GM18873 (cell line): ENCODE measurements around the gene ABHD12B.
"Not testable (repeated sequence)": the region's sequence is repeated elsewhere in the genome, so short reads cannot be mapped to it uniquely, and the experiment has no call there.

ENCODE experiments used
- ATAC-seq: cut with Tn5 transposase; IDR thresholded peaks from one replicate; pipeline ENCODE4 v1.9.1; 2021; ENCODE audit warnings: mild to moderate bottlenecking, moderate library complexity, moderate number of reproducible peaks; ENCODE audit not compliant: unreplicated experiment, low FRiP score

The ABHD12B gene

DNA sequence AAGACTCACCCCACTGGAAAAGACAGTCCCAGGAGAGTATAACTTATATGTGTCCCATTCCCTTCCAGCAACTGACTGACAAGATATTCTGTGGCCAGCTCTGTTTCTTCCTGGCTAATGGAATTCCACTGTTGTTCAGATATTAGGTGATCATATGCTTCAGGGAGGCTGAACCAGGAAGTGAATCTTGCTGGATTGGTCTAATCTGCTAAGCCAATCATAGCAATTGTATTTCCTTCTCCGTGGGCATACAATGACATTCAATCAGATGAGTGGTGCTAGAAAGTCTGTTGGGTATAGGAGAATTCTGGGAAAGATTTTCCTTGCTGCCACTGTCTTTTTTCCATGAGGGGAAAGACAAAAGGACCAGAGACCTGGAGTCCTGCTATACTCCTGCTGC, 60.3 kb downstream of the ABHD12B start:
- ATAC-seq, result no peak

DNA sequence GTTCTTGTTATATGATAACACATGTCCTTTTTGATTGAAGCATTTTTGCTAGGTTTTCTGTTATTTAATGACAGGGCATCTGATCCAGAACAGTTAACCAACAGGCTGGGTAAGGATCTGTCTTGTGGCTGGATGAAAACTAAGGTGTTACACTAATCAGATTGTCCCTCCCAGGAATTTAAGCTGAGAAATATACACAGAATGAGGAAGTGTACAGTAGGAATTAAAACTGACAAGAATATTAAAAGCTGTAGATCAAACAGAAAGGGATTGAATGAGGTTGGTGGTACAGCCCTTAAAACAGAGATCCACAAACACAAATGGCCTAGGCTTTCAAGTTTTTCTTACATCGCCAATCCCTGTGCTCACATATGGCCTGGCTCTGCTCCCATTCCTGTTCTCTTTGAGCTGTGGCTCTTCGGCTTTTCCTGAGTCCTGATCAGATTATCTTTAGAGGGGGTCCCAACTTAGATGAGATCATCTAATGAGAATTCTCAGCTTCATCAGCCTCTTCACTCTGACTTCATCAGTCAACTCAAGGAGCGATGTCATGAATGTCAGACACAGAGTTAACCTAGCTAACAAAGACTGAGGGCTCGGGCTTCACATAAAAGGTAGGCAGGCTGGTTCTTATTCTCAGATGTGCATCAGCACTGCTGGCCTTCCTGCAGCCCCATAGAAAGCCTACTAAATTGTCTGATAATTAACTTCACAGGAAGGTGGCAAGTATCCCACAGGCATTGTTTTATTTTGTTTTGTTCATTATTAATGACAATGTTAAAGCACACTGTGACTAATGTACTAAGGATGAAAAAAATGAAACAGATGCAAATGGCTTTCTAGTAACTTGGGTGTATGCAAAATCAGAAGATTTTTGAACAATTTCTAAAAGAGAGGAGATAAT, 61.0 kb downstream of the ABHD12B start:
- ATAC-seq, result no peak

DNA sequence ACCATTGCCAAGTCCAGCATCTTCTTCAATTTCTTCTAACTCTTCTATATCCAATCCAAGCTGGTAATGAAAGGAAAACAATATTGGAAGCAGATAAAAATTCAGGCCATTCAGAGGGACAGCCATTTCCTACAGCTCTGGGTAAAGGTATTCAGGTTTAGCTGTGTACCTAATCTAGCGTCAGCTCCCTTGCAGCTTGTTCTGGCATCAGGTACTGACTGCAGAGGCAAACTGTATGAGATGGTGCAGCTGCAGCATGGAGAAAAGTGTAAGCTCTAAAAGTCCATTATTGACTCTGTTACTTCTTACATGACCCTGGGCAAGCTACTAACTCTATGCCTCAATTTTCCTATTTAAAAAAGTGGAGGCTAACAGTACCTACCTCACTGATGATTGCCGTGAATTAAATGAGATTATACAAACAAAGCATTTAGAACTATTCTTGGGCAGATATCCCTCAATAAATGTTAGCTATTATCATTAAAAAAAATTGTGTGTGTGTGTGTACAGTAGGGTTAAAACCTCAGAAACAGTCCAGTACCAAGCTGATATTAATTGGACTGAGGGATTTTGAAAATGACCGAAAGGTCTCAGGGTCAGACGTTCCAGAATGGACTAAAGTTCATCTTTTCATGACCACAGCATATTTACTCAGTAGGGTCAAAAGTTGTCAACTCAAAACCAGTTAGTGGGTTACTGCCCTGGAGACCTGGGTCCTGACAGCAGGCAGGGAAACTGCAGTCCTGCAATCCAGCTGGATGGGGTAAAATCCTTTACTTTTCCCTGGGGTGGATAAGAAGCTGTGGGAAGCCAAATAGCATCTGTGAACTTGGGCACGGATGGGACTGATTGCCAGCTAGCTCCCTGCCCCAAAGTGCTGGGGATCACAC, 63.5 kb downstream of the ABHD12B start:
- no peak for ATAC-seq

DNA sequence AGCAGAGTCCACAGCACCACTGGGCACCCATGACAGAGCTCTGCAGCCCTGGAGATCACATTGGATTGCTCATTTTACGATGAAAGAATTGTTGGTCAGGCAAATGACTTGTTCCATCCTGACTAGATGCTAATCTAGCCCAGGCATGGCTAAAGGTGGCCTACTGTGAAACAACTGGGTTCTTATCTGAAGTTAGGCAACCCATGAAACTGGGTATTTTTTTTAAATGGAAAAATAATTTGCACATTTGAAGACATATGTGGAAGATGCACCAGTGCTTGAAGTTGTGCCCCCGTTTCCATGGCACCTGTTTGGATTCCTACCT, 64.1 kb downstream of the ABHD12B start:
- ATAC-seq, result no peak

DNA sequence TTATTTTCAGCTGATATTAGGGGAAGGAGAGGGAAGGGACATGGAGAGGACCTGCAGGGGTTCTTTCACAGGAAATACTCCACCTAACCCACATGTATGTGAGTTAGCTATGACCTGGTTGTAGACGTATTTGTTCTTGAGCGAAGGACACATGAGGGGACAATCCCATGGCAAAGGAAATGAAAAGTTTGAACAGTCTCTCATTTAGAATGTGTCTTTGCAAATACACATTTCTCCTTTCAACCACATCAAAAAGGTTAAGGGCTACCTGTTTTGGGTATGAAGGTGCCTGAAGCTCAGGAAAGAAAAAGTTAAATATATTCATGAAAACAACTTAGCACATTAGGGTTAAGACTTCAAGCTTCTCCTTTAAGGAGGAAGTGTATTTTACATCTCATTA, 65.0 kb downstream of the ABHD12B start:
- no peak for ATAC-seq

DNA sequence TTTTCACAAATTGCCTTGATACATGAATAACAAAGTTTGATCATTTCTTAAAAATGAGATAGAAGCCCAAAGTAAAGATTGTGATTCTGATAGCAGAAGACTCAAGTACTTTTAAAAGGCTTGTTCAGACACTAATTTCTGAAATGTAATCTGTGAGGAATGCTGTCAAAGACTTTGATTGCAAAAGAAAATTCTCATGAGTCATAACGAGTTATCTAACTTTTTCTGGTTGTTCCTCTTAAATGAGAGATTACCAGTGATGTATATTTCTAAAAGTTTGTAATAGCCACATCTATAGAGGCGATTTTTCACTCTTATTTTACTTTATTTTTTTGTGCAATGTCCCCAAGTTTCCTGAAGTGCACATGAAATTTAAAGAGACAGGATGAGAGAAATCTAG, 65.5 kb downstream of the ABHD12B start:
- ATAC-seq, result no peak

DNA sequence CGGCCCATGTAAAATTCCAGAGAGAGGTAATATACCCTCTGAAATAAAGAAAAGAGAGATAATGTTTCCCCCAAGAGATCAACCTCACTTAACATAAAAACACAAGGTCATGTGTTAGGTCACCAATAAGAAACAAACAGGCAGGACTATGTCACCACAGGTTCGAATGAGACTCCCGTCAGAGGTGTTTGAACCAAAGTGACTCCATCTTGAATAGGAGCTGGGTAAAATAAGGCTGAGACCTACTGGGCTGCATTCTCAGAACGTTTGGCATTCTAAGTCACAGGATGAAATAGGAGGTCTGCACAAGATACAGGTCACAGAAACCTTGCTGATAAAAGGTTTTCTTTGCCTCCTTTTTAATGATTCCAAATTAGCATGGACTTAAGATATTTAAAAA, 65.9 kb downstream of the ABHD12B start:
- no peak for ATAC-seq

DNA sequence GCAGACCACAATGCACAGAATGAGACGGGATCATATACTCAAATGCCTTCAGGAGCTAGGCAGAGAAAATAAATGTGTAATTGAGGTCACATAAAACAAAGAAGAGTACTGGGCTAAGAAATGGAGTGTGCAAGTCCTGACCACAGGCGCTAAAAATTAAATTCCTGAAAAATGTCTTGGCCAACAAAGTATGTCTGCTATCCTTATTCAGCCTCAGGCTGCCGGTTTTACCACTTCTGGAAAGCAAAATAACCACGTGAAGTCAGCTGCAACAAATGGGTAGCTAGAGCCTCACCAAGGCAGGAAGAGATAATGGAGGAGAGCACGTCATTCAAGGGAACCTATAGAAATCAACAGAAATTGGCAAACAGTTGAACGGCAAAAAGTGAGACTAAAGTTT, 69.3 kb downstream of the ABHD12B start:
- no peak for ATAC-seq

DNA sequence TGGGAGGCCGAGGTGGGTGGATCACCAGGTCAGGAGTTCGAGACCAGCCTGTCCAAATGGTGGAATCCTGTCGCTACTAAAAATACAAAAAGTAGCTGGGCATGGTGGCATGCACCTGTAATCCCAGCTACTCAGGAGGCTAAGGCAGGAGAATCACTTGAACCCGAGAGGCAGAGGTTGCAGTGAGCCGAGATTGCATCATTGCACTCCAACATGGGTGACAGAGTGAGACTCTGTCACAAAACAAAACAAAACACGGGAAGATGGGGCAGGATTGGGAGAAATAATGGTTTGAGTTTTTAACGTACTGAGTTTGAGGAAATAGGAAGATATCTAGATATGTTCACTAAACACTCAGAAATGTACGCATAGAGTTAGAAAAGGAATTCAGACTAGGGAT, 69.8 kb downstream of the ABHD12B start:
- ATAC-seq, result not testable (repeated sequence)

DNA sequence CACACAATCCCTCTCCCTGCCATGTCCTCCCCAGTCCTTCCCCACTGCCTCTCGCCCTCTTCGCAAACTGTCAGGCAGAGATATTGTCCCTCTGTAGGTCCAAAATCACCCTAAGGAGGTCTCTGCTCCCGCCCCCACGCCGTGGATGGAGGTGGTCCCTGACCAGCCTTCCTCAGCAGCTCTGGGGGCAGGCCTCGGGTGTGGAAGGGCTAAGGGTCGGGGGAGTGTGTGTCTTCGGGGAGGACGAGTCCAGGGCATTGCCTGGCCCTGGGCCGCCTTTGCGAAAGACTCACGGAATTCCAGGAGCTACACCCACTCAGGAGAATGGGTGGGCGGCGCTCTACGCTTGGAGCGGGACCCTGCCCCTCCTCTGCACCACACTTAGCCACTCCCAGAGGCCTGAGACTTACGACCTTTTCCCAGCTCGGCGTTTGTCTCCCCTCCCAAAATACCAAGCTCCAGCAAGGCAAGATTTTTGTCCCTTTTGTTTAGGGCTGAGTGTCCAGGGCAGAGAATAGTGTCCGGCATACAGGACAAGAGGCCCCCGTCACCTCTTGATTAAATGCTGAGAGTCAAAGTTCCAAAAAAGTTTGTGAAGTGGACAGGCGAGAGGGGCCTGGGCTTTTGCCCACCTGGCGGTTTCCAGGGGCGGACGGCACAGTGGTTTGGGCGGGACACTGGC, 71.5 kb downstream of the ABHD12B start:
- ATAC-seq, result no peak

DNA sequence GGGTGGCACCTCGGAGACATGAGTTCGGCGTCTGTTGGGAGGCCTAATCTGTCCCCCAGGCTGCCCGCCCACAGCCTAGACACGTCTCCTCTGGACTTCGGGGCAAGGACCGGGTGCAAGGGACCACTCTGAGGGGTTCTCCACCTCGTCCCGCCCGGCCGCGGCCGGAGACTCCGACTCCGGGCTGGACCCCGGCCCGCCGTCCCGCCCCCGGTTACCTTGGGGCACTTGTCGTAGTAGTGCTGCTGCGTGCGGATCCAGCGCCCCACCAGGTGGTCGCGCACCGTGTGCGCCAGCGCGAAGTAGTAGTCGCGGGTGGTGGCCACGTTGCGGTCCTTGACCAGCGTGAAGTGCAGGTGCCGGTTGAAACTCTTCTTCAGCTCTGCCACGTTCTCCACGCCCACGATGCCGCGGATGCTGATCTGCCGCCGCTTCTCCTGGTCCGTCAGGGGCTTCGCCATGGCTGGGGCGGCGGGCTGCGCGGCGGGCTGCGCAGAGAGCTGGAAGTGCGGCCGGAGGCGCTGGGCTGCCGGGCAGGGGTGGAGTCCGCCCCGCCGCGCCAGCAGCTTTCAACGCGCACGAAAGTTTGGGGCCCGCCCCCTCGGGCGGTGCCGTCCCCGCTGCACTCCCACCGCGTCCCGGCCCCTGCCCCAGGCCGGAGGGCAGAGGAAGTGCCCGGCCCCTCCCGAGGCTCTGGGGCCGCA, 72.2 kb downstream of the ABHD12B start, which contains the start of gene PYGL:
Gene PYGL, minus strand, starts transcription at position 541 of the 704 bp plus-strand sequence. Its CDS starts 80 bp downstream, at position 461.
- ATAC-seq, result no peak

DNA sequence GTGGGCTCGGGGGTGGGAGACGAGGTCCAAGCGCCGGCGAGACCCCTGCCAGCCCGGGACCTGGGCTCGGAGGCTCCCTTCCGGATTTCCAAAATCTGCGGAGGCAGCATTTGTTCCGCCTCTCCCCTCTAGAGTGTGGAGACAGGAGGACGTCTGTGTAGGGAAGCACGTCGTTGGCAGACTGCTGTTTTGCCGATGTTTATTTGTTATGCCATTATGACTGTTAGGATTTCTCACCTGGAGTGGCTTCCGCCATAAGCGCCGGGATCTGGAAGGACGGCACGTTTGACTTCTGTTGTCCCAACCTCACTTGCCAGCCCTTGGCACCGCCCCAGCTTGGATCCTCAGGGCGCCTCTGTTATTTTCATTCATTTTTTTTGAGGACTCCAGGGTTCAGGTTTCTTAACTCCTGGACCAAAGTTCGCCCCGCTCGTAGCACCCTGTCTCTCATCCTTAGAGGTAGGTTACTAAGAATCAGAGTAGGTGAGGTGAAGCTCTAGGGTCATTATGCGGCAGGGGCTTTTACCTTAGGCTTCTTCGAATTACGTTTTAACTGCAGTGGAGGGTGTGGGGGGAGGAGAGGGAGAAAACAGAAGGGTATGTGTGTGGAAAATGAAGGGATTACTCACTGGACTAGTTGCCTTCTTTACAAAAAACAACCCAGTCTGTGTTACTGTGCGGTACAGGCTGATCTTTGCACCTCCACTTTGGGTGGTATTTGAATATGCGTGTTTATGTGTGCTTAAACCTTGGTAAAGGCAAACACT, 73.0 kb downstream of the ABHD12B start:
- ATAC-seq, result no peak

DNA sequence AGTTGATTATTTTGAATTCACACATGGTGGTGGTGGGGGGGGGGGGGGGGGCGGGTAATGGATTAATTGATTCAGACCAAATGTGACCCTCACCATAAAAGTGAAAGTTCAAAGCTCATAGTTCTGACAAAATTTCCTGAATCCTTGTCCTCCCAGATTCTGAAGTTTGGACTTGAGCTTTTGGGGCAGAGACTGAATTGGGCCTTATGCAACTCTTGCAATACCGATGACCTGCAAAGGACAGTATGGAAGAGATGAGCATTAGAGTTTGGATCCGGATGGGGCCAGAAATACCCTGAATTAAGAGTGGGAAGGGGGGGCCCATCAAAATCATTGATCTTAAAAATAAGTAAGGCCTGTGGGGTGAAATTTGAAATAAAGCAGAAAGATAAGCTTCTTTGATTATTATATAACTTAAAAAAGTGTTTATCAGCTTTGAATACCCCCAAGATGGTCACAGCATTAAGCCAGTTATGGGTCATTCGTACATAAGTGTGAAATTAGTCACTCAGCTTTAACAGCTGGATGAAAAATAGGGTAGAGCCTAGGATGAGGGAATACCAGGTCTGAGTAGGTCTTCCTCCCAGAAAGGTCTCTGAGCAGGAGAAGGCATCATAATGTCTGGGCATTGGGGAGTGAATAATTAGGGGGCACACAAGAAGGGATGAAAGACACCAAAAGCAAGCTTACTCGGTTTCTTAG, 74.5 kb downstream of the ABHD12B start:
- ATAC-seq, result no peak

DNA sequence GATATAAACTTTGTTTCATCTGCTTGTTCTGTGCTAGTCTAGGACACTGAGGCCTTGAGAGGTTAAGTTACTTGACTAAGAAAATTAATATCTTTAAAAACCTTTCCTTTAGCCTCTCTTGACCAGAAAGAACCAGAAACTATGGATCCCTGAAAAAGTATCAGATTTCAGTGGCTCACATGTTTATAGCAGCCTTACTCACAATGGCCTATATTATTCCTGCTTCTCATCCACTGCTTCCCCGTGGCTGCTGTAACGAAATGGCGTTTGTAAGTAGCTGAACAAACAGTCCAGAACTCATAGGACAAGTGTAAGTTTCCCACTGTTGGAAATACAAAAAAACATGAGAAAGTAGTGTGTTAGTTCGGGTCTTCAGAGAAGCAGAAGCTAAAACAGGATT, 75.6 kb downstream of the ABHD12B start:
- no peak for ATAC-seq

DNA sequence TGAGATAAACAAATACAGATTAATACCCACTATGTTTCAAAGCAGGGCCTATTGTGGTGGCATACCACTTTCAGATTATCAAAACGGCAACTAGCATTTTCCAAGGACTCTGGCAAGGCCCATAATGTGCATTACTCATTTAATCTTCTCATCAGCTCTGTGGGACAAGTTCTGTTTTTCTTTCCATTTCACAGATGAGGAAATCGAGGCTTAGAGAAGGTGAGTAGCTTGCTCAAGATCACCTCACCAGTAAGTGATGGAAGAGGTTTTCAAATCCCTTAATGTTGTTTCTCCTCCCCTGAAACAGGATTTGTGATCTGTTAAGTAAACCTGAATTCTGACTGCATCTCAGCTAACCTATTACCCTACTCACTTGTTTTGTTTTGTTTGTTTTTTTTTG, 76.4 kb downstream of the ABHD12B start:
- no peak for ATAC-seq

DNA sequence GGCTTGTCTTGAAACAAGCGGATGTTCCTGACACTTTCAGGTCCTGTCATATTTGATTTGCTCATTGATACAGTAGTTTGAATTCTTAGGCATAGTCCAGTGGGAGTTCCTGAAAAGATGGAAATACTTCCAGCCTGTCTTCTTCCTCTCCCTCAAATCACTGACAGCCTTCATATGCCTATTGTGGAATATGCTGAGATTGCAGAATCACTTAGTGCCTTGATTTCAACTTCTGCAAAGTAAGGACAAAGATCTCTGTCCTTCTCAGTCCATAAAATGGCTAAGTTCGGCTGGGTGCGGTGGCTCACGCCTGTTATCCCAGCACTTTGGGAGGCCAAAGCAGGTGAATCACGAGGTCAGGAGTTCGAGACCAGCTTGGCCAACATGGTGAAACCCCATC, 79.2 kb downstream of the ABHD12B start:
- no peak for ATAC-seq

DNA sequence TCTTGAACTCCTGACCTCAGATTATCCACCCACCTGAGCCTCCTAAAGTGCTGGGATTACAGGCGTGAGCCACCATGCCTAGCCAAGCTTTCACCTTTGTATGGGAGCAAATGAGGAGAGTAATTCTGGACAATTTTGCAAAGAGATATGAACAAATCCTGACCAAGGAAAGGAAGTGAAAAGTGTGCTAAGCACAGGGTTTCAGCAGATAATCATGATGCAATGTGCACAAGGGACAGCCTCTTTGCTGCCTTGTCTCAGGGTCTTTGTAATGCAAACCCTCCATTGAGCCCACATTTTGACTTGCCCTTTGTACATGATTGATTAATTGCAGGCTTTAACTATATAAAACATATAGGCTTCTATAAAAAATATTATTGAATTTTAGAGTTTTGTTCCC, 81.6 kb downstream of the ABHD12B start:
- no peak for ATAC-seq
